OCI-LY7 (cell line): Measurements from ENCODE around the gene PDZK1IP1. TPM values are rescaled to one million over a fixed set of nuclear protein-coding genes. Genes with fewer than 3 reads are reported as not detected.

Experiments used
- BruUV-seq: library from RNA; stranded (reverse); fragments of 400-500 nt; replicated peaks from 2 replicates; lab custom pipeline; 2021; lab: Mats Ljungman, UMichigan
- CTCF ChIA-PET: fragments of 300-600 bp; sonication (Branson Sonifier 250); formaldehyde crosslinking; loops from one replicate; lab custom pipeline; 2022; ENCODE audit warnings: antibody characterized with exemption; ENCODE audit not compliant: unreplicated experiment; lab: Charles Lee
- POLR2A ChIA-PET: fragments of 300-600 bp; sonication (Branson Sonifier 250); formaldehyde crosslinking; loops from one replicate; lab custom pipeline; 2022; ENCODE audit warnings: antibody characterized with exemption; lab: Charles Lee
- DNase-seq: peaks from one replicate; pipeline ENCODE4 v3.0.0-alpha.2; 2015; ENCODE audit warnings: low spot score
- H2AFZ ChIP-seq: fragments of 200-600 bp; sonication (generic), shearing (Covaris generic); 2 replicates; pipeline ENCODE4 v1.6.1; 2014; ENCODE audit warnings: mild to moderate bottlenecking, antibody characterized with exemption, low read length, moderate library complexity
- H3K27ac ChIP-seq: fragments of 200-600 bp; sonication (generic); 2 replicates; pipeline ENCODE4 v1.5.1; 2014; ENCODE audit warnings: mixed run types, low read depth, mild to moderate bottlenecking, moderate library complexity, low read length, inconsistent platforms; ENCODE audit not compliant: poor library complexity, severe bottlenecking
- H3K36me3 ChIP-seq: fragments of 200-600 bp; sonication (generic); 2 replicates; pipeline ENCODE4 v1.6.1; 2014; ENCODE audit warnings: mild to moderate bottlenecking, antibody characterized with exemption, low read length, moderate library complexity, mixed read lengths; ENCODE audit not compliant: insufficient read depth
- H3K4me1 ChIP-seq: fragments of 200-600 bp; sonication (generic); 2 replicates; pipeline ENCODE4 v1.5.1; 2014; ENCODE audit warnings: mild to moderate bottlenecking, low read length; ENCODE audit not compliant: insufficient read depth, poor library complexity, severe bottlenecking
- H3K4me2 ChIP-seq: fragments of 200-600 bp; sonication (generic); 2 replicates; pipeline ENCODE4 v1.6.1; 2014; ENCODE audit warnings: mild to moderate bottlenecking, low read length
- H3K4me3 ChIP-seq: fragments of 200-600 bp; sonication (generic); 2 replicates; pipeline ENCODE4 v1.5.1; 2014; ENCODE audit warnings: mild to moderate bottlenecking, low read depth, low read length; ENCODE audit not compliant: poor library complexity, severe bottlenecking
- H3K79me2 ChIP-seq: fragments of 200-600 bp; sonication (generic); 2 replicates; pipeline ENCODE4 v1.6.1; 2016; ENCODE audit warnings: low read depth, mild to moderate bottlenecking, low read length, moderate library complexity, mixed read lengths; ENCODE audit not compliant: insufficient read depth
- H3K9me2 ChIP-seq: fragments of 200-600 bp; sonication (generic); 2 replicates; pipeline ENCODE4 v1.6.1; 2016; ENCODE audit warnings: mild to moderate bottlenecking, low read length, mixed read lengths; ENCODE audit not compliant: insufficient read depth
- H3K9me3 ChIP-seq: fragments of 200-600 bp; sonication (generic); 2 replicates; pipeline ENCODE4 v1.6.1; 2014; ENCODE audit warnings: mild to moderate bottlenecking, mixed run types, low read length, mixed read lengths
- H4K20me1 ChIP-seq: fragments of 200-600 bp; sonication (generic); 2 replicates; pipeline ENCODE4 v1.6.1; 2014; ENCODE audit warnings: mild to moderate bottlenecking, antibody characterized with exemption, low read length, moderate library complexity, mixed read lengths; ENCODE audit not compliant: insufficient read depth
- EZH2phosphoT487 ChIP-seq: fragments of 200-600 bp; sonication (generic); IDR thresholded peaks from 2 replicates; pipeline ENCODE4 v1.6.1; 2018; ENCODE audit warnings: low read depth, borderline replicate concordance, mild to moderate bottlenecking, mixed run types, antibody characterized with exemption, low read length, moderate library complexity, mixed read lengths
- intact Hi-C: fragments of 100-400 bp; cut with micrococcal nuclease; formaldehyde crosslinking; loops from one replicate; pipeline ENCODE4 v1.10.0; 2022; ENCODE audit not compliant: unreplicated experiment
- total RNA-seq, 2 experiments: library from RNA; depleted of rRNA in 1 of 2; stranded (reverse); fragments of >200 nt in 1 of 2; shearing (Covaris generic) in 1 of 2; gene quantifications; 2 replicates each; pipeline ENCODE4 v1.2.3, GENCODE V29; 2014 to 2022
- TF ChIP-seq, protein P1 (sequence below): fragments of 200-600 bp; sonication (generic); conservative IDR thresholded peaks from 2 replicates; pipeline ENCODE4 v1.5.1; 2014; ENCODE audit warnings: mild to moderate bottlenecking, antibody characterized with exemption, low read length, moderate library complexity, mixed read lengths

Gene PDZK1IP1
- total RNA-seq, 2 experiments from 2014 or later: not detected

DNA sequence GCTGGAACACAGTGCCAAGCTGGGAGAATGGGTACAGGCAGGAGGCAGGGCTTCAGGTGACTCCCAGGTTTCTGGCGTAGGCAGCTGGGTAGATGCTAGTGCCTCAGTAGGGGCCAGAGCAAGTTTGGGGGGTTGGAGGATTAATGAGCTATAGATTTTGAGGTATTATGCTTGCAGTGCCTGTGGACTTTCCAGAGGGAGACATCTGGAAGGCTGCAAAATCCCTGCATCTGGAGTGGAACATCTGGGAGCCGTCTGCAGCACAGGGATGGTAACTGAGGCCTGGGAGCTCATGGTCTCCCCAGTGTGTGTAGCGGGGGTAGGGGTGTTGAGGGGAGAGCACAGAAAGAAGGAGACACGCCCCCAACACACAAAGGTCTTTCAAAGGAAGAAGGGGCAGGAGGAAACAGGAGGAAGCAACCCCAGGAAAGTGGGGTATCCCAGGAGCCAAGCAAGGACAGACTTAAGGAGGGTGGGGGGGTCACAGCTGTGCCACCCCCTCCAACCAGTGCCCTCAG lies 2.2 kb upstream of the PDZK1IP1 start:
- H3K4me3 ChIP-seq: no peak overlapping the region
- H3K36me3 ChIP-seq: no peaks in the 10 kb centered on the region
- no peak overlapping the region for H3K4me2 ChIP-seq
- TF ChIP-seq, protein P1, sequence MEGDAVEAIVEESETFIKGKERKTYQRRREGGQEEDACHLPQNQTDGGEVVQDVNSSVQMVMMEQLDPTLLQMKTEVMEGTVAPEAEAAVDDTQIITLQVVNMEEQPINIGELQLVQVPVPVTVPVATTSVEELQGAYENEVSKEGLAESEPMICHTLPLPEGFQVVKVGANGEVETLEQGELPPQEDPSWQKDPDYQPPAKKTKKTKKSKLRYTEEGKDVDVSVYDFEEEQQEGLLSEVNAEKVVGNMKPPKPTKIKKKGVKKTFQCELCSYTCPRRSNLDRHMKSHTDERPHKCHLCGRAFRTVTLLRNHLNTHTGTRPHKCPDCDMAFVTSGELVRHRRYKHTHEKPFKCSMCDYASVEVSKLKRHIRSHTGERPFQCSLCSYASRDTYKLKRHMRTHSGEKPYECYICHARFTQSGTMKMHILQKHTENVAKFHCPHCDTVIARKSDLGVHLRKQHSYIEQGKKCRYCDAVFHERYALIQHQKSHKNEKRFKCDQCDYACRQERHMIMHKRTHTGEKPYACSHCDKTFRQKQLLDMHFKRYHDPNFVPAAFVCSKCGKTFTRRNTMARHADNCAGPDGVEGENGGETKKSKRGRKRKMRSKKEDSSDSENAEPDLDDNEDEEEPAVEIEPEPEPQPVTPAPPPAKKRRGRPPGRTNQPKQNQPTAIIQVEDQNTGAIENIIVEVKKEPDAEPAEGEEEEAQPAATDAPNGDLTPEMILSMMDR: no peak
- TF ChIP-seq EZH2phosphoT487: no peak
- H3K27ac ChIP-seq: no peak overlapping the region
- H3K9me2 ChIP-seq: no peaks in the 10 kb centered on the region
- no peaks in the 10 kb centered on the region for H3K79me2 ChIP-seq
- intact Hi-C loops: loop anchor here (5.0 to 10.0 kb wide), 2 partner anchors 55 to 523 kb away; no protein-coding TSS in a partner anchor
- no peaks in the 10 kb centered on the region for H4K20me1 ChIP-seq
- no TSS peak for BruUV-seq
- ChIA-PET POLR2A (no interaction called here), CTCF (interaction anchor here (1.1 to 2.2 kb wide), 2 partner anchors 13 to 534 kb away, joined by 5 to 6 read pairs; no protein-coding TSS in a partner anchor)
- H3K9me3 ChIP-seq: no peaks in the 10 kb centered on the region
- no peak overlapping the region for H2AFZ ChIP-seq
- DNase-seq: no peak
- no peaks in the 10 kb centered on the region for H3K4me1 ChIP-seq

DNA sequence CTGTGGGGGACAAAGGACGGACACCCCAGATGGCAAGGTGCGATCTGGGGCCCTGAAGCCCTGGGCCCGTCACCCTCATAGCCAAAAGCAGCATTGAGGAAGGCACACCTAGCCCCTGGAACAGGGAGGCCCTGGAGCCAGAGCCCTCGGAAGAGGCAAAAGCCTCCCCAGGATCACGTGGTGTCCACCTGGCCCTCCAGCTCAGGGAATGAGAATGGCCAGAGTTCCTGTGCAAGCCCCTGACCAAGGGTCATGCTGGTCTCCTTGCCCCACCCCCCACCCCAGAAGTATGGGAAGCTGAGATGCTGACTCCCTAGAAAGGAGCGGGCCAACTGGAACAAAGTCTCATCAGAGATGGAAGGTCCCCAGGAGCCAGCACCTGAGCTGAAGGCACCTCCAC lies 1.0 kb upstream of the PDZK1IP1 start:
- H4K20me1 ChIP-seq: no peaks in the 10 kb centered on the region
- CTCF ChIA-PET: no interaction called here
- TF ChIP-seq, protein P1: no peak
- TF ChIP-seq EZH2phosphoT487: no peak
- H2AFZ ChIP-seq: no peak overlapping the region
- no peaks in the 10 kb centered on the region for H3K36me3 ChIP-seq
- no peak overlapping the region for H3K27ac ChIP-seq
- no peaks in the 10 kb centered on the region for H3K9me2 ChIP-seq
- H3K4me1 ChIP-seq: no peaks in the 10 kb centered on the region
- no peaks in the 10 kb centered on the region for H3K9me3 ChIP-seq
- POLR2A ChIA-PET: no interaction called here
- DNase-seq: no peak
- no peak overlapping the region for H3K4me2 ChIP-seq
- no peak overlapping the region for H3K4me3 ChIP-seq
- BruUV-seq: no TSS peak
- intact Hi-C loops: loop anchor here (5.0 to 10.0 kb wide), 2 partner anchors 56 to 524 kb away; no protein-coding TSS in a partner anchor
- H3K79me2 ChIP-seq: no peaks in the 10 kb centered on the region

DNA sequence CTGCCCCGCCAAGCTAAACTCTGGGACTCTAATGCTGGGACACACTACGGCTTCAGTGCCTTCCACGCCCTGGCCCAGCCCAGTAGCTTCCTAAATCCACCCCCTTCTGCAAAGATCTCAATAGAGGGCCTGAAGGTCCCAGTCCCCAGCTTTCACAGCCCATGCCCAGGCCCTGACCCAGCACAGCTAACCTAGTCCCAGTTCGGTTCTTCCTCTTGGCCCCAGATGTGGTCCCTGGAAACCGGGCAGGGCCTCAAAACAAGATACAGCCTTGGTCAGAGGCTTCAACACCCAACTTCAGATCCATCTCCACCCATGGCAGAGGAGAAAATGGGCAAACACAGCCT lies 646 bp upstream of the PDZK1IP1 start:
- no peaks in the 10 kb centered on the region for H3K9me3 ChIP-seq
- no peak for DNase-seq
- TF ChIP-seq EZH2phosphoT487: no peak
- TF ChIP-seq, protein P1: no peak
- H3K4me1 ChIP-seq: no peaks in the 10 kb centered on the region
- H3K36me3 ChIP-seq: no peaks in the 10 kb centered on the region
- no peak overlapping the region for H2AFZ ChIP-seq
- ChIA-PET CTCF (no interaction called here), POLR2A (interaction anchor here (0.9 kb wide), 1 partner anchor 10 kb away, joined by 4 read pairs; no protein-coding TSS in a partner anchor)
- H3K9me2 ChIP-seq: no peaks in the 10 kb centered on the region
- intact Hi-C loops: loop anchor here (5.0 to 10.0 kb wide), 2 partner anchors 57 to 524 kb away; no protein-coding TSS in a partner anchor
- no TSS peak for BruUV-seq
- H3K4me3 ChIP-seq: no peak overlapping the region
- H3K27ac ChIP-seq: no peak overlapping the region
- no peaks in the 10 kb centered on the region for H3K79me2 ChIP-seq
- no peaks in the 10 kb centered on the region for H4K20me1 ChIP-seq
- no peak overlapping the region for H3K4me2 ChIP-seq
